Neural cell (in vitro differentiated cells): Measurements from ENCODE around the gene SPATA6L.
"Not testable (repeated sequence)": the region's sequence is repeated elsewhere in the genome, so short reads cannot be mapped to it uniquely, and the experiment has no call there.

Experiments
- EP300 ChIP-seq: fragments of 450-650 bp; conservative IDR thresholded peaks from 2 replicates; pipeline ENCODE4 v1.6.1; 2014; ENCODE audit warnings: antibody characterized with exemption, mild to moderate bottlenecking, moderate library complexity; ENCODE audit not compliant: poor library complexity, severe bottlenecking
- EZH2 ChIP-seq: fragments of 200-600, 300-800 bp; shearing (Covaris generic), sonication (generic); IDR thresholded peaks from 2 replicates; pipeline ENCODE4 v1.6.1; 2014; ENCODE audit warnings: antibody characterized with exemption, low read length, borderline replicate concordance, mild to moderate bottlenecking; ENCODE audit not compliant: insufficient read depth, poor library complexity, severe bottlenecking
- MXI1 ChIP-seq: fragments of 450-650 bp; conservative IDR thresholded peaks from 2 replicates; pipeline ENCODE4 v1.6.1; 2014; ENCODE audit warnings: antibody characterized with exemption, mild to moderate bottlenecking; ENCODE audit not compliant: poor library complexity, severe bottlenecking
- POLR2AphosphoS5 ChIP-seq: IDR thresholded peaks from 2 replicates; pipeline ENCODE4 v1.6.1; 2012
- RAD21 ChIP-seq: fragments of 450-650 bp; conservative IDR thresholded peaks from 2 replicates; pipeline ENCODE4 v1.6.1; 2014; ENCODE audit warnings: antibody characterized with exemption, mild to moderate bottlenecking, moderate library complexity
- TAF1 ChIP-seq: IDR thresholded peaks from 2 replicates; pipeline ENCODE4 v1.6.1; 2012; ENCODE audit warnings: low read depth
- TF ChIP-seq, protein P1 (sequence below): fragments of 450-650 bp; IDR thresholded peaks from 2 replicates; pipeline ENCODE4 v1.5.1; 2014; ENCODE audit warnings: antibody characterized with exemption, mild to moderate bottlenecking, moderate library complexity; ENCODE audit not compliant: poor library complexity, severe bottlenecking
- TF ChIP-seq, protein P2 (sequence below): IDR thresholded peaks from 2 replicates; pipeline ENCODE4 v1.6.1; 2012; ENCODE audit warnings: borderline replicate concordance

- TF ChIP-seq RAD21, EZH2, POLR2AphosphoS5, EP300, MXI1, TAF1: not testable (repeated sequence)
- TF ChIP-seq, protein P1, sequence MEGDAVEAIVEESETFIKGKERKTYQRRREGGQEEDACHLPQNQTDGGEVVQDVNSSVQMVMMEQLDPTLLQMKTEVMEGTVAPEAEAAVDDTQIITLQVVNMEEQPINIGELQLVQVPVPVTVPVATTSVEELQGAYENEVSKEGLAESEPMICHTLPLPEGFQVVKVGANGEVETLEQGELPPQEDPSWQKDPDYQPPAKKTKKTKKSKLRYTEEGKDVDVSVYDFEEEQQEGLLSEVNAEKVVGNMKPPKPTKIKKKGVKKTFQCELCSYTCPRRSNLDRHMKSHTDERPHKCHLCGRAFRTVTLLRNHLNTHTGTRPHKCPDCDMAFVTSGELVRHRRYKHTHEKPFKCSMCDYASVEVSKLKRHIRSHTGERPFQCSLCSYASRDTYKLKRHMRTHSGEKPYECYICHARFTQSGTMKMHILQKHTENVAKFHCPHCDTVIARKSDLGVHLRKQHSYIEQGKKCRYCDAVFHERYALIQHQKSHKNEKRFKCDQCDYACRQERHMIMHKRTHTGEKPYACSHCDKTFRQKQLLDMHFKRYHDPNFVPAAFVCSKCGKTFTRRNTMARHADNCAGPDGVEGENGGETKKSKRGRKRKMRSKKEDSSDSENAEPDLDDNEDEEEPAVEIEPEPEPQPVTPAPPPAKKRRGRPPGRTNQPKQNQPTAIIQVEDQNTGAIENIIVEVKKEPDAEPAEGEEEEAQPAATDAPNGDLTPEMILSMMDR: not testable (repeated sequence)
- TF ChIP-seq, protein P2, sequence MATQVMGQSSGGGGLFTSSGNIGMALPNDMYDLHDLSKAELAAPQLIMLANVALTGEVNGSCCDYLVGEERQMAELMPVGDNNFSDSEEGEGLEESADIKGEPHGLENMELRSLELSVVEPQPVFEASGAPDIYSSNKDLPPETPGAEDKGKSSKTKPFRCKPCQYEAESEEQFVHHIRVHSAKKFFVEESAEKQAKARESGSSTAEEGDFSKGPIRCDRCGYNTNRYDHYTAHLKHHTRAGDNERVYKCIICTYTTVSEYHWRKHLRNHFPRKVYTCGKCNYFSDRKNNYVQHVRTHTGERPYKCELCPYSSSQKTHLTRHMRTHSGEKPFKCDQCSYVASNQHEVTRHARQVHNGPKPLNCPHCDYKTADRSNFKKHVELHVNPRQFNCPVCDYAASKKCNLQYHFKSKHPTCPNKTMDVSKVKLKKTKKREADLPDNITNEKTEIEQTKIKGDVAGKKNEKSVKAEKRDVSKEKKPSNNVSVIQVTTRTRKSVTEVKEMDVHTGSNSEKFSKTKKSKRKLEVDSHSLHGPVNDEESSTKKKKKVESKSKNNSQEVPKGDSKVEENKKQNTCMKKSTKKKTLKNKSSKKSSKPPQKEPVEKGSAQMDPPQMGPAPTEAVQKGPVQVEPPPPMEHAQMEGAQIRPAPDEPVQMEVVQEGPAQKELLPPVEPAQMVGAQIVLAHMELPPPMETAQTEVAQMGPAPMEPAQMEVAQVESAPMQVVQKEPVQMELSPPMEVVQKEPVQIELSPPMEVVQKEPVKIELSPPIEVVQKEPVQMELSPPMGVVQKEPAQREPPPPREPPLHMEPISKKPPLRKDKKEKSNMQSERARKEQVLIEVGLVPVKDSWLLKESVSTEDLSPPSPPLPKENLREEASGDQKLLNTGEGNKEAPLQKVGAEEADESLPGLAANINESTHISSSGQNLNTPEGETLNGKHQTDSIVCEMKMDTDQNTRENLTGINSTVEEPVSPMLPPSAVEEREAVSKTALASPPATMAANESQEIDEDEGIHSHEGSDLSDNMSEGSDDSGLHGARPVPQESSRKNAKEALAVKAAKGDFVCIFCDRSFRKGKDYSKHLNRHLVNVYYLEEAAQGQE: not testable (repeated sequence)
Observed at GRCh38 chr9:4656196-4656595, 10.1 kb downstream of the SPATA6L start.
